Retina (tissue), 1 donor: Measurements from ENCODE around the gene NPAS3.

Experiments
- DNase-seq: peaks from one replicate; pipeline ENCODE4 v3.0.0-alpha.2; 2016

The NPAS3 gene

DNA sequence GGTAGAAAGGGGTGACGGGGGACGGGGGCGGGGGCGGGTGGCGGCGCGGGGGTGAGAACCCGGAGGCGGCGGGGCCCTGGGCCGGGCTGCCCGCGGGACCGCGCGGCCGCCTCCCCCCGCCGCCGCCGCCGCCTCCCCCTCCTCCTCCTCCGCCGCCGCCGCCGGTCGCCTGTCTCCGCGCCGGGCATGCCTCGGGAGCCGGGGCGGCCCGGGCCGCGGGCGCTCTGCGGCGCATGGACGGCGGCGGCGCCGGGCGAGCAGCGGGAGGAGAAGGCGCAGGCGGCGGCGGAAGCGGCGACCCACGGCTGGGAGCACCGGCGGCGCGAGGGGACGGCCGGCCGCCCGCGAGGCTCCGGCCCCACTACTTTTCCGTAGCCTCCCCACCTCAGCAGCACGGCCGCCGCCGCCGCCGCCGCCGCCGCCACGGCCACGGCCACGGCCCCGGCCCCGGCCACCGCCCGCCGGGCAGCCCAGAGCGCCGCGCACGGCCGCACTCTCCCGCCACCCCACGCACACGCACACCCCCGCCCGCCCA is at the start of gene NPAS3:
Gene NPAS3, plus strand, starts transcription at position 161 of the 535 bp plus-strand sequence.
- no peak for DNase-seq

DNA sequence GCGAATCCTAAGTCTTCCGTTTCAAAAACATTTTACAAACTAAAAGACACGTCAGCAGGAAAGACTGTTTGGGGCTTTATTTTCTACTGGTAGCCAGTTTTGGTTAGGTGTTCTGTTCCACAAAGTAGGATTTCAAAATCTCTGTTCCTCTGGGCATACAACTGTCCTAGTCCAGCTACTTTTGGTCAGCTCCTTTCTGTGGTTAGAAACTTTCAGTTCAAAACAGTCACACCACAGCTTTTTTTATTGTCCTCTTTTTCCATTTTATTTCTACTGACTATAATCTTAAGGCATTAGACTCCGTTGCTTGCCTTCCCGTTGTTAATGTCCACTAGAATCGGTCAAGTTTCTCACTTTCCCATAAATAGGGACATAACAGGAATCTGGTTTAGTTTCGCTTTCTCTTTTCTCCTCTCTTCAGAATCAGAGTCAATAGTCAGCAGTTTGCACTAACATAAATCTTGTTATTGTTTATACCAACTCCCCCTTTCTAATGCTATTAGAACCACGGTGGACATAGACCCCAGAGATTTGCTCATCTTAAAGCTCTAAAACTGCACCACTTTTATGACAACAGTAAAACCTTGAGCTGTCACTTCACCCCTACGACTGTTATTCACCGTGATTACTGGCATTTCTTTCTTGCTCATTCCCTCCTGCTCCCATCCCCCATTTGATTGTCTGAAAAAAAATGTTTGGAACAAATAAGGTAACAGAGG is 41.5 kb upstream of the NPAS3 start:
- no peak for DNase-seq

DNA sequence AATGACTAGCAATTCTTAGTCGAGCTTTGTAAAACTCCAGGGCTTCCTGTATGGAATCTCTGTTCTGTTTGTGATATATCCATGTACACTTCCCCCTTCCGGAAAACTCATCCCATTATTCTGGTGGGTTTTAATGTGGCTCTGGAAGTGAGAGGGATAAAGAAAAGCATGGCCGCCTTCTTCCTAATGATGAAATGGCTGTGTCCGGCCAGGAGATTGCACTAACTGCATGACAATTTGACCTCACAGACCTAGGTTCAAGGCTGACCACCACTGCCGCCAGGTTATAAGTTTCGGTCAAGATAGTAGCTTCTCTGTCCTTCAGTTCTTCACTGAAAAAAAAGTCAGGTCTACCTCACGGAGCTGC is 41.0 kb upstream of the NPAS3 start:
- no peak for DNase-seq

DNA sequence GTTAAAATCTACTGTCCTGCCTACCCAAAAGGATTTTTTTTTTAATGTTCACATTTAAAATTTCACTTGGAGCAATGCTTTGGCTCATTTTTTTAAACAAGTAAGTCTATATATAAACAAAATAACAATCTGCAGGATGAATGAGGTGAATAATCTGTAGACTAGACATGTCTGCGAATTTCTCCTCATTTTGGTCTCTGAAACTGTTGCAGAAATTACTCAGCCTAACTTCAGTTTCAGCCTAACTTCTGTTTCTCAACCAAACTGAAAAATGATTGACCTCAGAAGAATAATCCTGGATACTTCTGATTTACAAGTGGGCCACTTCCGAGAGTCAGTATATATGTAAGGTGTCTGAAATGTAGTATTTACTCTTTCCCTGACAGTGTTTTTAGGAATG is 39.8 kb upstream of the NPAS3 start:
- DNase-seq, result no peak

DNA sequence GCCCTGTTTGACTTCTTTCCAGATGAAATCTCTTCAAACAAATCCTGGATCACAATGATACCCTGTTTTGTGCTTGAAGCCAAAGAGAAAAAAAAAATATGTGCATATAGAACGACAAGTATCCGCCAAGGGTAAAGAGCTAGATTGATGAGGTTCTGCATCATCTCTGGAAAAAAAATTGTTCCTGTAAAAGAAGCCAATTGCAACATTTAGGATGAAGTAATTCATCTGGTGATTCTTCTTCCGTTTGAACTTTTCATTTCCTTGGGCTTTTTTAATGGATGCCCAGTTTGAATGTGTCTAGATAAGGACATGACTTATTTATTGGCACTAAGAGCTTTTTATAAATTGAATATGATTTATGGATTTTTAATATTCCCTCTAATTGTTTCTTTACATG is 38.1 kb upstream of the NPAS3 start:
- DNase-seq, result no peak

DNA sequence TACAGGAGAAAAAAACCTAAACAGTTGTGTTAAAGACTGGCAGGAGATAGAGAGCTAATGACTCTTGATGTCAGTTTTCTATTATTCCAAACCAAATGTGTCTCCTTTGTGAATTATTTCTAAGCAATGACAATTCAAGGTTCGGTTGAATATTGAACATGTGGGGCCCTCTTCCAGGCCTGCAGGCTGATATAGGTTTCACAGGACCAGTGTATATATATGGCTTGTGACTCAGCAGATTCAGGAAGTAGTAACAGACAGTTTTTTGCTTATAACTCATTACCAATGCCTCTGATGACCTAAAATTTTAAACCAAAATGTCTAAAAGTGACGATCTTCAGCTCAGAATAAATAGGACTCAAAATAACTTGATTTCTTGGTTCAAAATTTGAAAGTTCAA is 33.7 kb upstream of the NPAS3 start:
- no peak for DNase-seq

DNA sequence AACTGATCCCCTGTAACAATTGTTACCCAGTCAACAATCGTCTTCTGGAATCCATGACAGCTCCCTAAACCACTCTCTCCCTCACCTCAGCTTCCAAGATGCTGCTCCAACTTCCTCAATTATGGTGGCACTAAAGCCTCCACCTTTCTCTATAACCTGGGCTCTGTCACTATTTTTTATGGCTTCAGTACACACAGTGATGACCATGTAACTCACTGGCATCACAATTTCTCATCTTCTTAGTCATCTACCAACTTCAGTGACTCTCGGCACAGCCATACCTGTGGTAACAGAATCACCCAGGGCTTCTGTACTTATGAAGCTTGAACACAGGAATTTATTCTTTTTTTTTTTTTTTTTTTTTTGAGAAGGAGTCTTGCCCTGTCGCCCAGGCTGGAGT is 32.0 kb upstream of the NPAS3 start:
- no peak for DNase-seq

DNA sequence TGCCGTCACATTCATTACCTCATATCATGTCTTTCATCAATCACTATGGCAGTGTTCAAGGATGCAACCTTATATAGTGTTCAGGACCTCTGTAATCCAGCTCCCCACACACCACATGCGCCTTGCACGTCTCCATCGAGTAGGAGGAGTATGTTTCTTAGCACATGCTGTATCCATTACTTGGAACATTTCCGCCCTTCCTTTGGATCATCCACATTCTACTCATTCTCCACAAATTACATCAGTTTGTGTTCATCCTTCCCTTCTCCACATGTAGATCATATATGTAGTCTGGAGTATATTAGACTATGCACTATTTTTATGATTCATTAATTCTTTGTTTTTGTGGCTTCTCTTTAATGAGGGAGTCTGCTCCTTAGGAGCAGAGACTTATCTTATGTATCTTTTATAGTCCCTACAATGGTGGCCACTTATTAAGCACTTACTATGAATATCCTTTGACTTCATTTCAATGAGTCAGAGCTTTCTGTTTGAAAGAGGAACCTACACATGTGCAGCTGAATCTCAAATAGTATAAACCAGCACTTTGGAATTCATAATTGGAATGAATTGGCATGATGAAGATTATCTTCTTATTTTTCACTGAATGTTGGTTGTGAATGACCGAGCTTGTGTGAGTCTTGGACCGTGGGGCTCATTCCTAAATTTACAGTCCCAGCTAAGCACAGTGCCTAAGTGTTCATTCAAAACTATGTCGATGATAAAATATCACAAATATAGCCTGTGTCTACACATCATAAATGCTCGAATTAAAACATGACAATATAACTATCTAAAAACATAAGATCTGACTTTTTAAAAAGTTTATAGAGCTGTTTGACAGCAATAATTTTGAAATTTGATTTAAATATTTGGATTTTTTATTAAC is 30.2 kb upstream of the NPAS3 start:
- DNase-seq, result no peak

DNA sequence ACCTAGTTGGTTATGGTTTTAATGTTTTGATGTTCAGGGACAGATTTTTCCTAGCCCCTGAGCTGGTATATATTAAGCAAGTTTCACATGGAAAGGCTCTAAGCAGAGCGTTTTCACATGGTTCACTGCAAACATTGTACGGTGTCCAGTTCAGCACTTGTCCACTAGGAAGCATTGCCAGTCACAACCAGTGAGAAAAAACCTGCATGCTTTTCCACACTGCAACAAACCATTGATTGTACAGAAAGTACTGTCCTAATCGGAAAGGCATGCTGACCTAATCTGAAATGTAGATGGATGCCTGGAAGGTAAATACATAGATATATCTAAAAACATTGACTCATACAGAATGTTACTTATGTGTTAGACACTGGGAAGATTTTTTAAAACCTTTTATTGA is 25.0 kb upstream of the NPAS3 start:
- no peak for DNase-seq

DNA sequence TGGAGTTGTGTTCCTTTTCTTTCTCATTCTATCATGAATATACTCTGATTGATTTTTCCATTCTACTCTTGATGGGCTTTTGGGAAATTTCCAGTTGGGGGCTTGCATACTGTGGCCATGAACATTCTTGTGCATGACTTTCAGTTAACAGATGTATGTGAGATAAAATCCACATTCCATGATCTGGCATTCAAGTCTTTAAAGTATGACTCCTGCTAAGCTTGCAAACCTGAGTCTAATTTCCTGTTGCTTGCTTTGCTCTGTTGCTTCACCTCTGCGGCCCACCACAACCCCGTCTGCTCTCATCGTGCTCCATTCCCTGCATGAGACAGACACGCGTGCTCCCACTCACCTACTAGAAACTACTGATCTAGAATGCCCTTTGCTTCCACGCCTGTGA is 24.3 kb upstream of the NPAS3 start:
- no peak for DNase-seq

DNA sequence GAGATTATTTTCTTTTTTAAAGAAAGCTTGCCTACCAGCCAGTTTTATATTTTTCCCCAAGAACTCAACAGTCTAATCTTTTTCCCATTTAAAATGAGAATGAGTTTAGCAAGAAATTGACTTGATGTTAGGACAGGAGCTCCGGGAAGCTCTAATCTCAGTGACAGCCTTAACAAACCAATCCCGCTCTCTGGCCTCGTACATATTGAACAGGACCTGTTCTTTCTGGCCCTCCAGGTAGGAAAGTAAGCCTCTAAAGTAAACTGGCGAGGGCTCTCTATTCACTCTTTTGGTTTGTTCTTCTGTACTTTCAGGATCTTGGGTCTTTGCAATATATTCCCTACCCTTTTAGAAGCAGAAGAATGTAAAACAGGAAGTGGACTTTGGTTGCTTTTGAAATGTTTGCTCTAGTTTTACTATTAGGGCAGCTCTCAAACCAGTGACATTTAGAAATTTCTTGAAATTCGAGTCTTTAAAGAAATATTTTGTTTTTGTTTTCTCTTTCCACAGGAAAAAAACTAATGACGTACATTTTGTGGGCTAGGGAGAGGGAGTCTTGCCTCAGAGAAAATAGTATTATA is 17.9 kb upstream of the NPAS3 start:
- no peak for DNase-seq

DNA sequence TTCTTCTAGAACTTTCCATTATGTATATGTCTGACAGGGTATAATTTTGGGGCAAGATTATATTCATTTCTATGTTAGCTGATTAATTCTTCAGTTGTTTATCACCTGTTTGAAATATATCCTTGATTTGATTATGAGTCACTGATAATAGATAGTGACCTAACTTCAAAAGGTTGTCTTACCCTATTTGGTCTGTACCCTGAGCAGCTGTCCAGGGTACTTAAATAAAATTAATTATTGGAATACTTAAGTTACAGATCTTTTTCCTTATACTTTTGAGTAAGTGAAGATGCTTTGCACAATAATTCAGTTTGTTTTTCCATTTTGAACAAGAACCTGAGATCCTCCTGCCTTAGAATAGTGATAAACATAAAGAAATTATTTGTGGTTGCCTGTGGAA is 13.2 kb upstream of the NPAS3 start:
- no peak for DNase-seq

DNA sequence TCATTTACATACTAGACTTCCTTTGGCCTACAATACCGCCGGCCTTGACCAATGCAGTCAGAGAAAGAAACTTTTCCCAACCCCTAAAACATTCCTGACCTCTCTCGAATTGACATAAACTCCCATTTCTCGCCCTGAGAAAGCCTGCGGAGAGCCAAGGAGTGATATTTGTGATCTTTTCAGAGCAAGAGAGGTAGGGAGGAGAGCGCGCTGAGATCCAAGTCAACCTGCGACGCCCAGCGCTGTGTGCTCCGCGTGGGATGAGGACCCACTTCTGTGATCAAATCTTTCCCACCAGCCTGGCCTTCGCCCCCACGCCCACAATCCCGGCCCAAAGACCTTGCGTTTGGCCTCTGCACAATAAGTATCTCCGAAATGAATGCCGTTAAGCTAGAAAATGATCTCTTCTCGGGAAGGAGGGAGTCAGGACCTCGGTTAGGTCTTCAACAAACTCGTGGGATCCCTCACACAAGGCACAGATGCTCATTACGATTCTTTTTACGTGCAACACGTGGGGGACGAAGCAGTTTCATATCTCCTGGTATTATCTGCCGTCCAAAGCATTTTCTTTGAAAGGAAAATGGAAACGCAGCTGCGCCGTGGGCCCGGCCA is 6.3 kb upstream of the NPAS3 start:
- no peak for DNase-seq

DNA sequence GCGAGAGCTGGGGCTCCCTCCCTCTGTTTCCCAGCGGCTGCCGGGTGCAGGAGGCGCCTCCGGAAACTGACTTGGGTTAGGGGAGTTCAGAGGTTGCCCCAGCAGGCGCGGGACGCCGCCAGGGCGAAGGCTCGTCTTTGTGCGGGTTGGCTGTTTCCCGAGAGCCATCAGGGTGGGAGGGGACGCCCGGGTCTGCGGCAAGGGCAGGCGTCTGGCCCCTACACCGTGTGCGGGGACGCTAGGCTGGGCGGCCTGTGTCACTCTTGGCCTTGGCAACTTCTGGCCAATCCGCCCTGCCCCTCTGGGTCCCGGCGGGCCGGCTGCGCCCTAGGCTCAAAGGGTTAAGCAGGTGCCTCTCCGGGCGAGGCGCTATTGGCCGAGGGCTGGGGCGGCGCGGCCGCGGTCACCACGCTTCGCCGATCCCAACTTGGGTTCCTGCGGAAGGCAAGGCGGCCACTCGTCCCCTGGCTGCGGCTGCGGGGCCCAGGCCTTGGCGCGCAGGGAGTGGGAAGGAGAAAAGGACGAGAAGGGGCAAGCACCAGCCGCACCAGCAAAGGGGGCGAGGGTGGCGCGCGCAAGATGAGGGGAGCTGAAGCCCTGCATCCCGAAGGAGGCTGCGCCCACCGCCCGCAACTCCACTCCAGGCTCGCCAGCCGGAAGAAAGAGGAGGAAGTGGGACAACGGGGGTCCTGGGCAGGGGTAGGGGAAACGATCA is 5.6 kb upstream of the NPAS3 start:
- peak; percentile 85 for DNase-seq

DNA sequence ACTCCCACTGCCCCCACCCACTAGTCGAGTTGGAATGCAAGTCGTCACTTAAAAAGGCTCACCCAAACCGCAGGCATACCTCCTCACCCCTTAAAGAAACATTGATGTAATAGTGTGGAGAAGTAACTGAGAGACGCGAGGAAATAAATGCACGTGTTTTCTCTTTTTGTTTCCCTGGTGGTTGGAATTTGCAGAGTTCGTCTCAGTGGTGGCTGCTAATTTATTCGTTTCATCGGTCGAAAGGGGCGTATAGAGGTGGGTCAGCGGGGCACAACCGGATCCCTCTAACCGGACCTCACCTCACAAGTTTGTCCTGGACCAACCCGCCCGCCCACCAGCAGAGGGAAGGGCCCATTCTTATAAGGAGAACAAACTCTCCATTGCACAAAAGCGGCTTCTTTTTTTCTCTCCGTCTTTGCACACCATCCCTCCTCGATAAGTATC is 5.0 kb upstream of the NPAS3 start:
- DNase-seq, result peak; percentile 85

DNA sequence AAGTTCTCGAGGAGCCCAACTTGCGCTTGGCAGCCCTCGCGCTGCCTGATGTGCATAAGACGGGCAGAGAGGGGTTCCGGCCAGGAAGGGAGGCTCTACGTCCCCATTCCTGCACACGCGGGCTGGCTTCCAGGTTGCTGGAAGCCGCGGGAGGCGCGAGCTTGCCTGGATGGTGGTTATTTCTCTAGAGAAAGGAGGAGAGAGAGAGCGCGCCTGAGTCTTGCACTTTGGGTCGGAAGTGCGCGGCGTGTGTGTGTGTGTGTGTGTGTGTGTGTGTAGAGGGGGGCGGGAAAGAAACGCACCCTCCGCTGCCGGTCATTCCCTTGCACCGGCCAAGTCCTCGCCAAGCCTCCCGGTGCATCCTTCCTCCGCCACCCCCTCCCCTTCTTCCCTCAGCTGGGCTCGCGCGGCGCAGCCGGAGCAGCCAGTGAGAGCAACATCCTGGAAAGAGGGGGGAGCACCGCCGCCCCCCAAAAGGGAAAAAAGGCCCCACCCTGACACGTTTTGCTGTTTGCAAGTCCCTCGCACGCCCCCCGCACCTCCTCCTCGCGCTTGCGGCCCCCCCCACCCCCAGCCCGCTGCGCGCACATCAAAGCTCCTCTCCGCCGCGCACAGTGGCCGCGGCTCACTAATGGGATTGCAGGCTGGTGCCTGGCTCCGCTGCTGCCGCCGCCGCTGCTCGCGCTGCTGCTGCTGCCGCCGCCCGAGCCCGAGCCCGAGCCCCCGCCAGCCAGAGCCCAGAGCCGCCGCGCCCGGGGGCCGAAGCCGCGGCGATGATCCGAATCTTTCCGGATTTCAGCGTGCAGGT is 4.4 kb upstream of the NPAS3 start:
- no peak for DNase-seq

DNA sequence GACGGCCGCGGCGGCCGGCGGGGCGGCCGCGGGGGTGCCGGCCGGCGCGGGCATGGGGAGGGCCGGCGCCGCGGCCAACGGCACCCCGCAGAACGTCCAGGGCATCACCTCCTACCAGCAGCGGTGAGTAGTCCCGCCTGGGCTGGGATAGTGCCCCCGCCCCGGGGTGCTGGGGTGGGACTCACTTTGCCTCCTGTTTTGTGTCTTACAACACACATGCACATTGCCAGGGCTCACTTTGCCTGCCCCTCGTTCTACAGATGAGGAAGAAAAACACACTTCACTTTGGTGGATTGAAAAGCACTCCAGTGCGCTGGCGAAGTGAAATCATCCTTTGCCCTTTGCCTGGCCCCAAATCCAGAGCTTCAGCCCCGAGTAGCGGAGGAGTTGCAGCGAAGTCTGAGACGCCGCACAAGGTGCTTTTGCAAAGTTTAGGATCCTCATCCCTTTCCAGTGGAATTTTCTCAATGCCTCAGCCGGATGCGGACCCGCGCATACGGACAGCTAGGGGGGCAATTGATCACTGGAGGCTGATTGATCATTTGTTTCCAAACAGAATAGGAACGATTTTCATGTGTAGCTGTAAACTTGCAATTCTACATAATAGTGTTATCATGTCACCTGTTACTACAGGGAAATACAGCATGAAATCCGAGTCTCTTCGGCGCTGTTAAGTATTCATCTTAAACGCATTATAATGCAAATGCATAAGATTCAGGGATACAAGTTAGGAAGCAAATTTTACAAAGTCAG is 3.6 kb upstream of the NPAS3 start:
- peak; percentile 72 for DNase-seq

DNA sequence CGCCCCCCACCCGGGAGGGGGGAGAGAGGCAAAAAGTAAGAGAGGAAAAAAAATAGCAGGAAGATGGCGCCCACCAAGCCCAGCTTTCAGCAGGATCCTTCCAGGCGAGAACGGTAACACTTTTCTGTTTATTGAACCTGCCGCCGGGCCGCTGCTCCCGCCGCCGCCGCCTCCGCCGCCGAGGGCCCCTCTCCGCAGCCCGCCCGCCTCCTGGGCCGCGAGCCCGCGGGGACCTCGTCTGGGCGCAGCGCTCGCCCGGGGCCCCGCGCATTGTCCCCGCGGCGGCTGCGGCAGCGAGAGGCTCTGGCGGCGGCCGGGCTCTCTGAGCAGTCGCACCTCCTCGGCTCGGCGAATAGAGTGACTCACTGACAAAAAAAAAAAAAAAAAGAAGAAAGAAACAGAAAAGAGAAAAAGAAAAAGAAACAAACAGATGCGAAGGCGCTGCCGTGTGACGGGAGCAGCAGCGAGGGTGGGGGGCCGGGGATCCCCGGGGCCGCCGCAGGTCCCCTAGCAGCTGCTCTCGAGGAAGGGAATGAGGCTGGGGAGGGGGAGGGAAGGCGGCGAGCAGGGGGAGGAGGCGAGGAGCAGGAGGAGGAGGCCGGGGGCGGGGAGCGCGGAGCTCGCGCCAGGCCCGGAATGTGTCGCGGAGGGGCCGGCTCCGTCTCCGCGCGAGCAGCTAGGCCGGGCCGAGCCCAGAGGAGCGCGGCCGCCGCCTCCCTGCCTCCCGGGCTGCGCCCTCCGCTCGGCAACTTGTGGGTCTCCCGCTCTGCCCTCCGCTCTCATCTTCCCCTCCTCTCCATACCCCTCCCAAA is 781 bp downstream of the NPAS3 start:
- peak; percentile 88 for DNase-seq

DNA sequence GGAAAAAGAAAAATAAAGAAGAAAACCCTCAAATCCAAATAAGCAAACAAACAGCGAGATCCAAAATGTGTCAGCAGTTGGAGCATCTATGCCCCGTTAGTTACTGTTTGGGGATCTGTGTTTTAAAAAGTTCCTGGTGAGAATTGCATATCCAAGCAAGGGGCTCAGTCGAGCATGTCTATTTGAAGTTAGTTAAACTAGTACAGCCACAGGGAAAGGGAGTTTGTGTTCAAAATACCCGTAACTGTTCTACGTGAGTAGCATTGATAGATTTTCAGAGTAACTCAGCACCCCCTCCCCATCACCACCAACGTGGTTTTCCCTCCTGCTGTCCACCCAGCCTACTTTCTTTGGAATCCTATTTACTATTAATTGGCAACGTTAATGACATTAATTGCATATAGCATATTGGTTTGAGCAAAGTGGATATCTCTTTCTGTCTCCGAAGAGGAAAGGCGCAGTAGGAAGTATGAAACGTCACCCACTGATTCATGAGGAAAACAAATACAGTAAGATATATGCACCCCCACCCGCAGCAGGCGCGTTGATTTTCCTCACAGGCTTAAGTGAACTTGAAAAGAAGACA is 1.5 kb downstream of the NPAS3 start:
- no peak for DNase-seq
